ENCODE measurements around the gene ACBD4.

The ACBD4 gene

DNA sequence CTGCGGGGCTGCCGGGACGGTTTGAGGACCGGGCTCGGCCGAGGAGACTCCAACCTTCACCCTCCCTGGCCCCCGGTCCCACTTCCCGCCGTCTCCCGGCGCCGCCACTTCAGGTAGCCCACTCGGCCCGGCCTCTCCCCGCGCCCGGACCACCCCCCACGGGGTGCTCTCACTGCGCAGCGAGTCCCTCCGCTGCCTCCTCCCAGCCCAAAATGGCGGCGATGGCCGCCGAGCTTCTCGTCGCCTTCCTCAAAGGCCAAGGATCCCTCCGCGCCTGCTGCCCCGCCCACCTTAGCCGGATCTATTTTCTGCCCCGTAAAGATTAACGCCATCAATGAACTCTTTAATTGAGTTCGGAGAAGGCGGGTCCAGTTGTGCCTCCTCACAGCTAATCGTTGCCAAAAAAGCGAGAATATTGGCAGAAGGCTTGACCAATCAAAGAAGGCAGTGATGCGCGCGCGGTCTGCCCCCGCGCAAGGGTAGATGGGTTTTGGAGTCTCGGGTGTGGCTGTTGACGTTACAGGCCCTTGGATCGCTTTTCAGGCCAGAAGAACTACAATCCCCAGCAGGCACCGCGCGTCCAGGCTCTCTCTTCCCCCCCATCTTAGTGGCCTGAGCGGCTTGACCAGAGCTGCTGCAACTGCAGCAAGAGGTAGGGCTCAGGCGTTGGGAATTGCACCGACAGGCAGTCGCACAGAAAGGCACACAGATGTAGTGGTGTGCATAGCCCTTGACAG is 26.0 kb downstream of the ACBD4 start, which contains the start of gene HEXIM2 (continued):
- TF ChIP-seq TCF7L2 (IDR thresholded peaks at IDR 0.05; ENCODE audit: borderline replicate concordance, low read depth, low read length) (peak; percentile 82; the same call in 1 of the 2 replicates), ZNF18 (tag by site-specific recombination; IDR thresholded peaks at IDR 0.05) (peak; percentile 74), ZNF423 (tag by site-specific recombination; IDR thresholded peaks at IDR 0.05) (peak; percentile 74), KLF9 (tag by site-specific recombination; IDR thresholded peaks at IDR 0.05; ENCODE audit: low read depth) (peak; percentile 98), SALL2 (tag by site-specific recombination; IDR thresholded peaks at IDR 0.05; ENCODE audit: borderline replicate concordance) (peak; percentile 66; the same call in 1 of the 2 replicates), REPIN1 (tag by site-specific recombination; IDR thresholded peaks at IDR 0.05; ENCODE audit: low read depth) (peak; percentile 90; the same call in 1 of the 2 replicates), ZNF624 (tag by site-specific recombination; IDR thresholded peaks at IDR 0.05) (0 out of 2 replicates have a peak, but pooled peaks have one; percentile 71), ZNF521 (tag by site-specific recombination; IDR thresholded peaks at IDR 0.05) (no peak), PRDM1 (tag by site-specific recombination; IDR thresholded peaks at IDR 0.05) (no peak), MZF1 (tag by site-specific recombination; IDR thresholded peaks at IDR 0.05; ENCODE audit: borderline replicate concordance) (peak; percentile 56), ATF2 (tag by site-specific recombination; IDR thresholded peaks at IDR 0.05; ENCODE audit: low read depth) (peak; percentile 51), ZNF174 (tag by site-specific recombination; IDR thresholded peaks at IDR 0.05) (no peak), ZNF768 (tag by site-specific recombination; IDR thresholded peaks at IDR 0.05) (no peak; the same call in 1 of the 2 replicates), ZBTB6 (tag by site-specific recombination; IDR thresholded peaks at IDR 0.05) (peak; percentile 19; the same call in 1 of the 2 replicates), PRDM6 (tag by site-specific recombination; IDR thresholded peaks at IDR 0.05) (no peak), WT1 (tag by site-specific recombination; IDR thresholded peaks at IDR 0.05) (peak; percentile 68), ZNF623 (tag by site-specific recombination; IDR thresholded peaks at IDR 0.05) (peak; percentile 34; the same call in 1 of the 2 replicates), BCL11A (tag by site-specific recombination; IDR thresholded peaks at IDR 0.05; ENCODE audit: low read depth) (peak; percentile 21; the same call in 1 of the 2 replicates), ZNF184 (tag by site-specific recombination; IDR thresholded peaks at IDR 0.05) (peak; percentile 54; the same call in 1 of the 2 replicates), ZNF792 (tag by site-specific recombination; IDR thresholded peaks at IDR 0.05) (peak; percentile 29; the same call in 1 of the 2 replicates), ZBTB17 (tag by site-specific recombination; IDR thresholded peaks at IDR 0.05) (peak; percentile 96), YY2 (tag by site-specific recombination; IDR thresholded peaks at IDR 0.05) (peak; percentile 100)
- TF ChIP-seq, protein P1, sequence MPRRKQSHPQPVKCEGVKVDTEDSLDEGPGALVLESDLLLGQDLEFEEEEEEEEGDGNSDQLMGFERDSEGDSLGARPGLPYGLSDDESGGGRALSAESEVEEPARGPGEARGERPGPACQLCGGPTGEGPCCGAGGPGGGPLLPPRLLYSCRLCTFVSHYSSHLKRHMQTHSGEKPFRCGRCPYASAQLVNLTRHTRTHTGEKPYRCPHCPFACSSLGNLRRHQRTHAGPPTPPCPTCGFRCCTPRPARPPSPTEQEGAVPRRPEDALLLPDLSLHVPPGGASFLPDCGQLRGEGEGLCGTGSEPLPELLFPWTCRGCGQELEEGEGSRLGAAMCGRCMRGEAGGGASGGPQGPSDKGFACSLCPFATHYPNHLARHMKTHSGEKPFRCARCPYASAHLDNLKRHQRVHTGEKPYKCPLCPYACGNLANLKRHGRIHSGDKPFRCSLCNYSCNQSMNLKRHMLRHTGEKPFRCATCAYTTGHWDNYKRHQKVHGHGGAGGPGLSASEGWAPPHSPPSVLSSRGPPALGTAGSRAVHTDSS (tag by site-specific recombination; IDR thresholded peaks at IDR 0.05), result no peak; the same call in 1 of the 2 replicates
- TF ChIP-seq, protein P2, sequence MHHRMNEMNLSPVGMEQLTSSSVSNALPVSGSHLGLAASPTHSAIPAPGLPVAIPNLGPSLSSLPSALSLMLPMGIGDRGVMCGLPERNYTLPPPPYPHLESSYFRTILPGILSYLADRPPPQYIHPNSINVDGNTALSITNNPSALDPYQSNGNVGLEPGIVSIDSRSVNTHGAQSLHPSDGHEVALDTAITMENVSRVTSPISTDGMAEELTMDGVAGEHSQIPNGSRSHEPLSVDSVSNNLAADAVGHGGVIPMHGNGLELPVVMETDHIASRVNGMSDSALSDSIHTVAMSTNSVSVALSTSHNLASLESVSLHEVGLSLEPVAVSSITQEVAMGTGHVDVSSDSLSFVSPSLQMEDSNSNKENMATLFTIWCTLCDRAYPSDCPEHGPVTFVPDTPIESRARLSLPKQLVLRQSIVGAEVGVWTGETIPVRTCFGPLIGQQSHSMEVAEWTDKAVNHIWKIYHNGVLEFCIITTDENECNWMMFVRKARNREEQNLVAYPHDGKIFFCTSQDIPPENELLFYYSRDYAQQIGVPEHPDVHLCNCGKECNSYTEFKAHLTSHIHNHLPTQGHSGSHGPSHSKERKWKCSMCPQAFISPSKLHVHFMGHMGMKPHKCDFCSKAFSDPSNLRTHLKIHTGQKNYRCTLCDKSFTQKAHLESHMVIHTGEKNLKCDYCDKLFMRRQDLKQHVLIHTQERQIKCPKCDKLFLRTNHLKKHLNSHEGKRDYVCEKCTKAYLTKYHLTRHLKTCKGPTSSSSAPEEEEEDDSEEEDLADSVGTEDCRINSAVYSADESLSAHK (tag by site-specific recombination; IDR thresholded peaks at IDR 0.05), result peak; percentile 64; the same call in 1 of the 2 replicates
- TF ChIP-seq, protein P3, sequence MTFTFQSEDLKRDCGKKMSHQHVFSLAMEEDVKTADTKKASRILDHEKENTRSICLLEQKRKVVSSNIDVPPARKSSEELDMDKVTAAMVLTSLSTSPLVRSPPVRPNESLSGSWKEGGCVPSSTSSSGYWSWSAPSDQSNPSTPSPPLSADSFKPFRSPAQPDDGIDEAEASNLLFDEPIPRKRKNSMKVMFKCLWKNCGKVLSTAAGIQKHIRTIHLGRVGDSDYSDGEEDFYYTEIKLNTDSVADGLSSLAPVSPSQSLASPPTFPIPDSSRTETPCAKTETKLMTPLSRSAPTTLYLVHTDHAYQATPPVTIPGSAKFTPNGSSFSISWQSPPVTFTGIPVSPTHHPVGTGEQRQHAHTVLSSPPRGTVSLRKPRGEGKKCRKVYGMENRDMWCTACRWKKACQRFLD (tag by site-specific recombination; IDR thresholded peaks at IDR 0.05), result no peak
- TF ChIP-seq, protein P4, sequence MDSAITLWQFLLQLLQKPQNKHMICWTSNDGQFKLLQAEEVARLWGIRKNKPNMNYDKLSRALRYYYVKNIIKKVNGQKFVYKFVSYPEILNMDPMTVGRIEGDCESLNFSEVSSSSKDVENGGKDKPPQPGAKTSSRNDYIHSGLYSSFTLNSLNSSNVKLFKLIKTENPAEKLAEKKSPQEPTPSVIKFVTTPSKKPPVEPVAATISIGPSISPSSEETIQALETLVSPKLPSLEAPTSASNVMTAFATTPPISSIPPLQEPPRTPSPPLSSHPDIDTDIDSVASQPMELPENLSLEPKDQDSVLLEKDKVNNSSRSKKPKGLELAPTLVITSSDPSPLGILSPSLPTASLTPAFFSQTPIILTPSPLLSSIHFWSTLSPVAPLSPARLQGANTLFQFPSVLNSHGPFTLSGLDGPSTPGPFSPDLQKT (IDR thresholded peaks at IDR 0.05; ENCODE audit: borderline replicate concordance, low read depth, low read length), result no peak

Data from HEK293 (cell line).